Liver (tissue), 9 donors: Measurements from ENCODE around the gene PLA2G7. TPM values are rescaled to one million over a fixed set of nuclear protein-coding genes. Genes with fewer than 3 reads are reported as not detected.

Source experiments
- DNase-seq: peaks from one replicate; pipeline ENCODE4 v3.0.0-alpha.2; 2017; ENCODE audit warnings: low spot score
- H3K27ac ChIP-seq, 2 donors: one replicate each; pipeline ENCODE4 v1.7.0; 2013; ENCODE audit warnings: inconsistent platforms in 2 of 2, low read length in 2 of 2, control low read depth in 1 of 2, low read depth in 1 of 2, mild to moderate bottlenecking in 1 of 2
- H3K27me3 ChIP-seq, 4 donors: one replicate each; pipeline versions ENCODE4 v1.6.1 to v1.7.0; 2013; ENCODE audit warnings: low read length in 3 of 4, inconsistent platforms in 1 of 4, mild to moderate bottlenecking in 1 of 4, moderate library complexity in 1 of 4; ENCODE audit not compliant: control insufficient read depth in 4 of 4, insufficient read depth in 4 of 4
- H3K36me3 ChIP-seq, 4 donors: one replicate each; pipeline versions ENCODE4 v1.6.1 to v1.7.0; 2013; ENCODE audit warnings: low read length in 3 of 4, mild to moderate bottlenecking in 3 of 4, low read depth in 1 of 4, moderate library complexity in 1 of 4; ENCODE audit not compliant: control insufficient read depth in 4 of 4, insufficient read depth in 3 of 4
- H3K4me1 ChIP-seq, 4 donors: one replicate each; pipeline versions ENCODE4 v1.6.1 to v1.7.0; 2013; ENCODE audit warnings: low read length in 3 of 4, mild to moderate bottlenecking in 3 of 4, moderate library complexity in 1 of 4; ENCODE audit not compliant: control insufficient read depth in 4 of 4, insufficient read depth in 4 of 4
- H3K4me3 ChIP-seq, 3 donors: one replicate each; pipeline versions ENCODE4 v1.6.1 to v1.7.0; 2013; ENCODE audit warnings: low read length in 3 of 3, control low read depth in 1 of 3, low read depth in 1 of 3, mild to moderate bottlenecking in 1 of 3
- H3K9ac ChIP-seq, 2 donors: one replicate each; pipeline ENCODE4 v1.7.0; 2013; ENCODE audit warnings: low read length in 2 of 2, mild to moderate bottlenecking in 2 of 2, moderate library complexity in 2 of 2, control low read depth in 1 of 2, low read depth in 1 of 2
- H3K9me3 ChIP-seq, 4 donors: one replicate each; pipeline versions ENCODE4 v1.6.1 to v1.7.0; 2013; ENCODE audit warnings: low read length in 3 of 4; ENCODE audit not compliant: control insufficient read depth in 4 of 4
- ATF3 ChIP-seq: IDR thresholded peaks from 2 replicates; pipeline ENCODE4 v1.6.1; 2016; ENCODE audit warnings: antibody characterized with exemption
- FOXA1 ChIP-seq: IDR thresholded peaks from 2 replicates; pipeline ENCODE4 v1.6.1; 2016; ENCODE audit warnings: antibody characterized with exemption
- FOXA2 ChIP-seq: IDR thresholded peaks from 2 replicates; pipeline ENCODE4 v1.6.1; 2016; ENCODE audit warnings: antibody characterized with exemption
- GABPA ChIP-seq, 2 donors: IDR thresholded peaks in 1 of 2; conservative IDR thresholded peaks in 1 of 2; 2 replicates each; pipeline ENCODE4 v1.6.1; 2016; ENCODE audit warnings: antibody characterized with exemption in 2 of 2, mild to moderate bottlenecking in 1 of 2, moderate library complexity in 1 of 2
- HNF4A ChIP-seq, 2 donors: conservative IDR thresholded peaks; 2 replicates each; pipeline ENCODE4 v1.6.1; 2016; ENCODE audit warnings: antibody characterized with exemption in 2 of 2, mild to moderate bottlenecking in 2 of 2
- JUND ChIP-seq, 2 donors: IDR thresholded peaks; 2 replicates each; pipeline ENCODE4 v1.6.1; 2016; ENCODE audit warnings: antibody characterized with exemption in 2 of 2
- MAX ChIP-seq: IDR thresholded peaks from 2 replicates; pipeline ENCODE4 v1.6.1; 2016; ENCODE audit warnings: antibody characterized with exemption
- NR2F2 ChIP-seq: IDR thresholded peaks from 2 replicates; pipeline ENCODE4 v1.6.1; 2016; ENCODE audit warnings: antibody characterized with exemption
- RAD21 ChIP-seq, 2 donors: IDR thresholded peaks; 2 replicates each; pipeline ENCODE4 v1.6.1; 2016; ENCODE audit warnings: antibody characterized with exemption in 2 of 2, mild to moderate bottlenecking in 2 of 2
- RXRA ChIP-seq, 2 donors: IDR thresholded peaks; 2 replicates each; pipeline ENCODE4 v1.6.1; 2017 to 2018; ENCODE audit warnings: antibody characterized with exemption in 2 of 2, mild to moderate bottlenecking in 1 of 2
- SP1 ChIP-seq: IDR thresholded peaks from 2 replicates; pipeline ENCODE4 v1.6.1; 2018; ENCODE audit warnings: antibody characterized with exemption, mild to moderate bottlenecking
- TAF1 ChIP-seq: conservative IDR thresholded peaks from 2 replicates; pipeline ENCODE4 v1.6.1; 2016; ENCODE audit warnings: antibody characterized with exemption, mild to moderate bottlenecking
- YY1 ChIP-seq: IDR thresholded peaks from 2 replicates; pipeline ENCODE4 v1.6.1; 2016; ENCODE audit warnings: antibody characterized with exemption, mild to moderate bottlenecking
- ZBTB33 ChIP-seq: IDR thresholded peaks from 2 replicates; pipeline ENCODE4 v1.6.1; 2016; ENCODE audit warnings: antibody characterized with exemption
- WGBS: extraction: QIAGEN DNeasy Blood & Tissue Kit; methylation state at CpG from one replicate; pipeline ENCODE4 v1.1.7; 2013; 5-methylcytosine and 5-hydroxymethylcytosine counted together
- polyA plus RNA-seq, 2 donors: library from polyadenylated mRNA; stranded (reverse) in 1 of 2; unstranded in 1 of 2; fragments of 200-250 nt in 1 of 2; fragments of >200 nt in 1 of 2; fragmentation: Nextera tagmentation in 1 of 2; extraction: Ambion mirVana in 1 of 2; gene quantifications; one replicate each; pipeline versions ENCODE4 v1.2.1 to v1.2.3, GENCODE V29; 2013 to 2015
- total RNA-seq, 2 donors: library from RNA; depleted of rRNA; stranded (reverse); fragments of >200 nt; gene quantifications; one replicate each; pipeline ENCODE4 v1.2.3, GENCODE V29; 2014
- donor health status: healthy.
- donor health status: healthy.
- donor health status: healthy.
- donor health status: healthy.
- donor health status: healthy.

PLA2G7 gene
- total and polyA plus RNA-seq, 4 donors, result 0.35 to 24.7 (median 1.3) TPM

DNA sequence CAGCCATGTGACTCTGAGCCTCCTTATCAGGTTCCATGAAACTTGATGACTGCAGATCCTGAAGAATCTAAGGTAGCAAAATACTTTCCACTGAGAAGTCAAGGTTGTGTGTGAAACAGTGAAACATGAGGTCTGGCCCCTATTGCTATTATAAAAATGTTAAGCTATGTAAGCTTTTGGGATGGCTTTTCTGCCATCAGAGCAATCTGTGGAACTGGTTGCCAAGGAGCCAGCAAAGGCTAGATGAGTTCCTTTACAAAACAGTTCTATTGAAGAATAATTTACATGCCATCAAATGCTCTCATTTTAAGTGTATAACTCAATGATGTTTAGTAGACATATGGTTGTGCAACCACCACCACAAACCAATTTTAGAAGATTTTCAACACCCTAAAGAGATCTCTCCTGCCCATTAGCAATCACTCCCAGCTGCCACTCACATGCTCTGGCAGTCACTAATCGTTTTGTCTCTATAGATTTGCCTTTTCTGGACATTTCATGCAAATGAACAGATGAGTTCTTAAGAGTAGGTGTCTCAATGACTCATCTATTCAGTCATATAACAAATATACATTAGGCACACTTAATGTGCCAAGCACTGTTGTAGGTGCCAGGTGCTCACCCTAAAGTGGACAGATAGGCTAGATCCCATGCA is 38.2 kb upstream of the PLA2G7 start:
- peak overlapping the region; percentile 12 to 19 for H3K27ac ChIP-seq

GRCh38 chr6:46772762-46773161 is 37.6 kb upstream of the PLA2G7 start:
- H3K9ac ChIP-seq, result no peak overlapping the region
- no peaks in the 10 kb centered on the region for H3K27me3 ChIP-seq
- DNase-seq, result no peak
- 79% methylated on average over 2 of the region's 2 CpGs for WGBS
- H3K27ac ChIP-seq, result peak overlapping the region; percentile 43 to 46
- peaks cover 0 to under 1% (median 0%) of the 10 kb centered on the region in 4 donors for H3K9me3 ChIP-seq
- H3K4me3 ChIP-seq, result no peak overlapping the region
- H3K36me3 ChIP-seq, result no peaks in the 10 kb centered on the region
- no peaks in the 10 kb centered on the region for H3K4me1 ChIP-seq
- TF ChIP-seq ATF3 (no peak), RXRA (IDR thresholded peaks at IDR 0.05) (peak in 1 of 2 donors; percentile 22)

More for the DNA sequence above, 38.2 kb upstream of the PLA2G7 start:
- Histone ChIP-seq H3K27me3 (no peaks in the 10 kb centered on the region), H3K36me3 (no peaks in the 10 kb centered on the region), H3K9ac (no peak overlapping the region), H3K9me3 (no peaks in the 10 kb centered on the region), H3K4me1 (no peaks in the 10 kb centered on the region), H3K4me3 (no peak overlapping the region)
- DNase-seq, result no peak
- WGBS, result 64% methylated on average over 1 of the region's 1 CpG
- TF ChIP-seq JUND (IDR thresholded peaks at IDR 0.05) (no peak), ATF3 (no peak), ZBTB33 (no peak), RXRA (IDR thresholded peaks at IDR 0.05) (no peak), NR2F2 (no peak), RAD21 (IDR thresholded peaks at IDR 0.05) (no peak), GABPA (IDR thresholded peaks at IDR 0.05 in 1 of 2, conservative IDR thresholded peaks at IDR 0.05 in 1 of 2) (no peak), TAF1 (no peak), FOXA1 (no peak), MAX (no peak), SP1 (no peak), YY1 (no peak)

DNA sequence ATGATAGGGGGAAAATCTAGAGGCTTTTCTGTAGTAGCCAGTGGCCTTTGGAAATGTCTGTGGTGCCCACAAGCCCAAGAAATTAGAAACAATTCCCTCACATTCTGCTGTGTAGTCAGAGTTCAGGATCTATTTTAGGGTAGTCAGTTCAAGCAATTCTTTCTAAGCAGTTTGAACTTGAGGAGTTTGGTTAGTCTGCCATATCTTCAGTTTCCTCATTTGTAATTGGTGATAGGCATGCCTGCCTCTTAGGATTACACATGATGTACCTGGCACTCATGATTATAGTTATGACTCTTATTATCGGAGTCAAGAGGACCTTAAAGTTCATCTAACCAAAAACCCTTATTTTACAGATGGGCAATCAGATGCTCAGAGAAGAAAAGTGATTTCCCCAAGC is 36.8 kb upstream of the PLA2G7 start:
- WGBS, result 92% methylated on average over 1 of the region's 1 CpG
- H3K36me3 ChIP-seq, result no peaks in the 10 kb centered on the region
- no peak for DNase-seq
- peak overlapping the region; percentile 43 to 46 for H3K27ac ChIP-seq
- no peaks in the 10 kb centered on the region for H3K27me3 ChIP-seq
- H3K9me3 ChIP-seq, result peaks cover 0 to 4% (median under 1%) of the 10 kb centered on the region in 4 donors
- H3K4me1 ChIP-seq, result no peaks in the 10 kb centered on the region
- no peak overlapping the region for H3K9ac ChIP-seq
- H3K4me3 ChIP-seq, result no peak overlapping the region
- TF ChIP-seq FOXA2 (no peak), HNF4A (conservative IDR thresholded peaks at IDR 0.05) (no peak)
